ENCODE results near the gene CFAP77. TPM values are rescaled to one million over a fixed set of nuclear protein-coding genes. Genes with fewer than 3 reads are reported as not detected.

CFAP77 gene
- total RNA-seq, 1 donor from 2014 or later, result 0.36 TPM

GRCh38 chr9:132366481-132366880, 43.5 kb upstream of the CFAP77 start:
- Histone ChIP-seq H3K9me3 (ENCODE audit: insufficient read depth, low read depth, low read length) (no peaks in the 10 kb centered on the region), H3K27me3 (ENCODE audit: insufficient read depth, low read length) (no peaks in the 10 kb centered on the region), H3K27ac (ENCODE audit: low read depth, low read length) (no peak overlapping the region), H3K4me3 (ENCODE audit: insufficient read depth, low read depth, low read length) (no peak overlapping the region), H3K79me2 (ENCODE audit: insufficient read depth, low read length) (no peaks in the 10 kb centered on the region), H3K4me1 (ENCODE audit: insufficient read depth, low read length) (no peaks in the 10 kb centered on the region), H3K9ac (ENCODE audit: low read length) (no peak overlapping the region), H2AFZ (ENCODE audit: low read depth, low read length) (no peak overlapping the region), H3K36me3 (ENCODE audit: insufficient read depth, low read length) (no peaks in the 10 kb centered on the region), H3K4me2 (ENCODE audit: low read length) (no peak overlapping the region), H4K20me1 (ENCODE audit: insufficient read depth, low read length) (no peaks in the 10 kb centered on the region)
- no peak for FAIRE-seq
- Mint-ChIP-seq H3K9me3 (ENCODE audit: unreplicated experiment) (no peaks in the 10 kb centered on the region), H3K4me3 (ENCODE audit: unreplicated experiment) (no peak overlapping the region), H3K27me3 (ENCODE audit: low read depth, unreplicated experiment) (peaks cover 4% of the 10 kb centered on the region), H3K4me1 (ENCODE audit: low read depth, unreplicated experiment) (no peaks in the 10 kb centered on the region), H3K27ac (ENCODE audit: unreplicated experiment) (no peak overlapping the region), H3K36me3 (ENCODE audit: low read depth, unreplicated experiment) (no peaks in the 10 kb centered on the region)
- TF ChIP-seq CTCF (IDR thresholded peaks at IDR 0.05; ENCODE audit: insufficient read depth, low read depth, low read length) (no peak), EZH2 (IDR thresholded peaks at IDR 0.05; ENCODE audit: insufficient read depth, low read length) (no peak)
- DNase-seq (ENCODE audit: low read depth), result no peak

GRCh38 chr9:132367613-132368313, 42.2 kb upstream of the CFAP77 start:
- Histone ChIP-seq H3K4me2 (ENCODE audit: low read length) (no peak overlapping the region), H2AFZ (ENCODE audit: low read depth, low read length) (no peak overlapping the region), H3K9ac (ENCODE audit: low read length) (no peak overlapping the region), H3K4me3 (ENCODE audit: insufficient read depth, low read depth, low read length) (no peak overlapping the region), H3K27ac (ENCODE audit: low read depth, low read length) (no peak overlapping the region), H3K4me1 (ENCODE audit: insufficient read depth, low read length) (no peaks in the 10 kb centered on the region), H3K9me3 (ENCODE audit: insufficient read depth, low read depth, low read length) (no peaks in the 10 kb centered on the region), H4K20me1 (ENCODE audit: insufficient read depth, low read length) (no peaks in the 10 kb centered on the region), H3K36me3 (ENCODE audit: insufficient read depth, low read length) (no peaks in the 10 kb centered on the region), H3K79me2 (ENCODE audit: insufficient read depth, low read length) (no peaks in the 10 kb centered on the region), H3K27me3 (ENCODE audit: insufficient read depth, low read length) (no peaks in the 10 kb centered on the region)
- Mint-ChIP-seq H3K27me3 (ENCODE audit: low read depth, unreplicated experiment) (peaks cover 4% of the 10 kb centered on the region), H3K4me1 (ENCODE audit: low read depth, unreplicated experiment) (peaks cover 3% of the 10 kb centered on the region), H3K27ac (ENCODE audit: unreplicated experiment) (no peak overlapping the region), H3K9me3 (ENCODE audit: unreplicated experiment) (no peaks in the 10 kb centered on the region), H3K36me3 (ENCODE audit: low read depth, unreplicated experiment) (no peaks in the 10 kb centered on the region), H3K4me3 (ENCODE audit: unreplicated experiment) (no peak overlapping the region)
- no peak for FAIRE-seq
- no peak for DNase-seq (ENCODE audit: low read depth)
- TF ChIP-seq CTCF (IDR thresholded peaks at IDR 0.05; ENCODE audit: insufficient read depth, low read depth, low read length) (no peak), EZH2 (IDR thresholded peaks at IDR 0.05; ENCODE audit: insufficient read depth, low read length) (no peak)

- Histone ChIP-seq H4K20me1 (ENCODE audit: insufficient read depth, low read length) (no peaks in the 10 kb centered on the region), H2AFZ (ENCODE audit: low read depth, low read length) (no peak overlapping the region), H3K9ac (ENCODE audit: low read length) (no peak overlapping the region), H3K79me2 (ENCODE audit: insufficient read depth, low read length) (no peaks in the 10 kb centered on the region), H3K4me3 (ENCODE audit: insufficient read depth, low read depth, low read length) (no peak overlapping the region), H3K9me3 (ENCODE audit: insufficient read depth, low read depth, low read length) (no peaks in the 10 kb centered on the region), H3K4me2 (ENCODE audit: low read length) (no peak overlapping the region), H3K27me3 (ENCODE audit: insufficient read depth, low read length) (no peaks in the 10 kb centered on the region), H3K36me3 (ENCODE audit: insufficient read depth, low read length) (no peaks in the 10 kb centered on the region), H3K4me1 (ENCODE audit: insufficient read depth, low read length) (no peaks in the 10 kb centered on the region), H3K27ac (ENCODE audit: low read depth, low read length) (no peak overlapping the region)
- H3K36me3 Mint-ChIP-seq (ENCODE audit: low read depth, unreplicated experiment), result peaks cover under 1% of the 10 kb centered on the region
- H3K27ac Mint-ChIP-seq (ENCODE audit: unreplicated experiment), result no peak overlapping the region
- H3K27me3 Mint-ChIP-seq (ENCODE audit: low read depth, unreplicated experiment), result peaks cover 4% of the 10 kb centered on the region
- no peak for FAIRE-seq
- no peak for DNase-seq (ENCODE audit: low read depth)
- no peaks in the 10 kb centered on the region for H3K9me3 Mint-ChIP-seq (ENCODE audit: unreplicated experiment)
- H3K4me1 Mint-ChIP-seq (ENCODE audit: low read depth, unreplicated experiment), result peaks cover 3% of the 10 kb centered on the region
- H3K4me3 Mint-ChIP-seq (ENCODE audit: unreplicated experiment), result peak overlapping the region; percentile 5
- TF ChIP-seq CTCF (IDR thresholded peaks at IDR 0.05; ENCODE audit: insufficient read depth, low read depth, low read length) (no peak), EZH2 (IDR thresholded peaks at IDR 0.05; ENCODE audit: insufficient read depth, low read length) (no peak)
Observed at GRCh38 chr9:132369421-132369820, 40.6 kb upstream of the CFAP77 start.
